Fibroblast of skin of left quadriceps (primary cell): ENCODE results near the gene POLR2J3.
"Not testable (repeated sequence)": the region's sequence is repeated elsewhere in the genome, so short reads cannot be mapped to it uniquely, and the experiment has no call there.

ENCODE experiments used
- DNase-seq, 2 experiments: peaks; one replicate each; pipeline ENCODE4 v3.0.0-alpha.2; 2013; ENCODE audit warnings: low read depth in 2 of 2

POLR2J3 gene

DNA sequence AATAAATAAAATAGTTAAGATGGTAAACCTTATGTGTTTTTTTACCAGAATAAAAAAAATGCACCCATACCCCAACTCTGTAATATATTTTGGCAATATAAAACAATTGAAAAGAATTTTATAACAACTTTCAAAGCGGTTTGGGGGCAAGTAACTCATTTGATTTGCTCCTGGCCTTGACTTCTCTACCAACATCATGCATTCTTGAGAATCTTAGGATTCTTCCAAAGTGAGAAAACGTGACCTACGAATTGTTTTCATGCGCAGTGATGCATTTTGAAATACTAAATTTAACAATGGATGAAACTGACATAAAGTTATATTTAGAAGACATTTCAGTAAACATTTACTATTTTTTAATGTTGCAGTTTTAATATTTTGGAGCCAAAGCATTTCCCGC, 51.6 kb downstream of the POLR2J3 start:
- not testable (repeated sequence) for DNase-seq

DNA sequence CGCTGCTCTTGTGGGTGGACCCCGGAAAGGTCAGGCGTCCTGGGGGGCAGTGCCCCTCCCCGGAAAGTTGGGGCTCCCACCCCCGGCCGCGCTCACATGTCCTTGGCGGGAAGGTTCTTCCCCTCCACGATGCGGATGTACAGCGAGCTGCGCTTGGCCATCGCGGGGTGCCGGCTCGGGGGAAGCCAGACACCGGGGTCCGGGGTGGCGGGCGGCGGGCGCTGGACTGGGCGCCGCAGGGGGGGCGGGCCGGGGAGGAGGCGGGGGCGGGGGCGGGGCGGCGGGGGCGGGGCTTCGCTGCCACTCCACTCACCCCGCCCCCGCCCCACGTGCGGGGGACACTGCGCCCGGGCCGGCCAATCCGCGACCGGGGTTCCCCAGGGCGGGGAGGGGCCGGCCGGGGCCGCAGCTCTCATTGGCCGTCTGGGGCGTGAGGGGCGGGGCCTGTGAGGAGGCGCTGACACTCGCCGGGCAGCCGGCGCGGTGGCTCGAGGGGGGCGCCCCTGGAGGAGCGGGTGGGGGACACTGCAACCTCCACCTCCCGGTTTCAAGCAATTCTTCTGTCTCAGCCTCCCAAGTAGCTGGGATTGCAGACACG, 54.7 kb downstream of the POLR2J3 start, which contains the start of gene RASA4B:
Gene RASA4B (minus strand): TSS at position 228 of the 598 bp plus-strand sequence. CDS start 67 bp downstream, at position 161.
- not testable (repeated sequence) for DNase-seq
